GM12892 (cell line): Measurements from ENCODE around the gene SORCS3.

Experiments
- DNase-seq: peaks from one replicate; pipeline ENCODE4 v3.0.0; 2011; ENCODE audit not compliant: insufficient read length
- FAIRE-seq: peaks from 2 replicates; lab custom pipeline; 2011; peaks lifted over from hg19 to GRCh38; lab: Jason Lieb, UNC
- POLR2A ChIP-seq: IDR thresholded peaks from 2 replicates; pipeline ENCODE4 v1.6.1; 2011; ENCODE audit warnings: low read depth, low read length, control low read depth
- POLR2AphosphoS5 ChIP-seq: IDR thresholded peaks from 2 replicates; pipeline ENCODE4 v1.6.1; 2011; ENCODE audit warnings: low read depth, low read length, control low read depth
- TAF1 ChIP-seq: IDR thresholded peaks from 2 replicates; pipeline ENCODE4 v1.6.1; 2011; ENCODE audit warnings: low read depth, mild to moderate bottlenecking, control low read depth, low read length, borderline replicate concordance

The SORCS3 gene

DNA sequence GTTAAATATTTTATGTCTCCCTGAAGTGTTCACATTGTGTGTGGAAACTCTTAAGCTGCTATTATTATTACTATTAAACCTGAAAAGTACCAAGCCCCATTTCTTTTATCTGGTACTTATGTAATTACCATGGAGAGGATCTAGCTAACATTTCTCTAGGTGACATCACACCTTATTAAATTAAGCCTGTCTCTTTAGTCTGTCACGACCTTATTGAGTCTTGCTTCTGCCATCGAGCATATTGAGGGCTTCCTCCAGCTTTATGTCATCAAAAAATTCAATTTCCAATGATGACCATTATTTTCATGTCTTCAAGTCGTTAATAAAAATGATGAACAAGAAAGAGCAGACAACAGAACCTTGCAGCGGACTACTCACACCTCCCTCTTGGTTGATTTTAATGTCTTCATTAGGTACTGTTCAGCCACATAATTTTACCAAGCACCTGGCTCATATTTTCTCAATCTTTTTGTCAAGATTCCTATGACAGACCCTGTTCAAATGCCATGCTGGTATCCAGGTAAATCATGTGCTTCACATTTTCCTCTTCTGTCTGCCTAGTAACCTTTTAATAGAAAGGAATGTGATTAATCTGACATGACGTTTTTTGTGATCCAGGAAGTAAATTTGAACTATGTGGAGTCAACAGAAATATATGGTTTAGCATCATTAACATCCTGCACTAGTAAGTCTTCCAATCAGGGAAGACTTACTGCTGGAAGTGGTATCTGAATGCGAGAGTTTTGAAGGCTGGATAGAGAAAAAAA lies 556.7 kb downstream of the SORCS3 start:
- no peak for DNase-seq
- FAIRE-seq = no peak
- no peak for TF ChIP-seq POLR2AphosphoS5
- no peak for TF ChIP-seq POLR2A

DNA sequence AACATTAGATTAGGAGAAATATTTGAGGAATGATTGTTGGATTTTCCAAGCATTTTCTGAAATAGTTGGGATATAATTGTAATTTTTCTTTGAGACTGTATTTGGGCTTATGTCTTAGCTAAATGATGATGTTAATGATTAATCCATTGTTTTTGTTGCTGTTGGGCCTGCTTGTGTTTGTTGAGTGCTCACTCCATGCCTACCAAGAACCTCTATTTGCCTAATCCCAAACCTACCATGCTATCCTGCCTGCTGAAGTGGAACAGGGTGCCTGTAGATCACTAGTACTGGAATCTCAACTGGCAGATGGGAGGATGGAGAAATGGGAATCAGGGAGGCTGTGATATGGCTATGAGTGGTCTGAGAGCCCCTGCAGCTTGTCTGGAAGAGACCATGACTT lies 565.5 kb downstream of the SORCS3 start:
- DNase-seq (no peak), FAIRE-seq (no peak)
- TF ChIP-seq POLR2A (no peak), TAF1 (no peak), POLR2AphosphoS5 (no peak)

DNA sequence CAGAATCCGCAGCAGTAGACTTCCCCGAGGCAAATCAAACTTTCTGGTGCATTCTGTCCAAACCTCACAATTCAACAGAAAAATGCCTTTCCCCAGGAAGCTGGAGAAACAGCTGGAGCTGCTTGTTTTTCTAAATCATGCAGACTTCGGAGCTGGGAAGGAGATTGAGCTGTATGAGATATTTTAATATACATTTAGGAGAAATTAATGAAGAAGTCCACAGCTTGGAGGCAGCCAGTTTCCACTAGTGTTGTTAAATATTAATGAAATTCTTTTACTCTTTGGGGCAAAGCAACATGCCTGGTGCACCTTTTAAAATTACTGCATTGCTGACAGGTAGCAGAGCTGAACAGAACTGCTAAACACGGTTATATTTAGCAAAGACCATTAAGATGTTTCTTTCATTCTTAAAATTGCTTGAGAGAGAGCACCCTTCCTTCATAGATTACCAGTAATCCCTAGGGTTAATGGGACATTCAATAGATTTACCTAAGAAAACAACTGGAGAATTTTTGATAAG lies 566.4 kb downstream of the SORCS3 start:
- no peak for DNase-seq
- no peak for TF ChIP-seq TAF1
- TF ChIP-seq POLR2A = no peak
- no peak for TF ChIP-seq POLR2AphosphoS5
- no peak for FAIRE-seq

DNA sequence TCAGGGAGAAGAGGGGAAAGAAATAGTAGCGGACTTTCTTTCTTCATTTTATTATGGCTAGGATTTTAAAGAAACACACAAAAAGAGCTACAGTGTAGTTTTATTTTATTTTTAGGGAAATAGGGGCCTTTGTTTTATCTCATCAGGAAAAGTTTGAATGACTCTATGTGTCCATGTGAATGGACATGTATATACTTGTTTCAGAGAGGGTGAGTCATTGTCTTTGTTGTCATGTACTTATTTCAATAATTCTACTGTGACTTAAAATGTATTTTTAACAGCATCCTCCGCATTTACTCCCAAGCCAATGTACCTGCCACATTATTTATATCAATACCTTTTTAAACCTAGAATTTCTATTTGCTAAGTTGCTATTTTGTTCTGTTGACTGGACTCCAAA lies 569.5 kb downstream of the SORCS3 start:
- TF ChIP-seq POLR2AphosphoS5 = no peak
- TF ChIP-seq POLR2A = no peak
- no peak for TF ChIP-seq TAF1

DNA sequence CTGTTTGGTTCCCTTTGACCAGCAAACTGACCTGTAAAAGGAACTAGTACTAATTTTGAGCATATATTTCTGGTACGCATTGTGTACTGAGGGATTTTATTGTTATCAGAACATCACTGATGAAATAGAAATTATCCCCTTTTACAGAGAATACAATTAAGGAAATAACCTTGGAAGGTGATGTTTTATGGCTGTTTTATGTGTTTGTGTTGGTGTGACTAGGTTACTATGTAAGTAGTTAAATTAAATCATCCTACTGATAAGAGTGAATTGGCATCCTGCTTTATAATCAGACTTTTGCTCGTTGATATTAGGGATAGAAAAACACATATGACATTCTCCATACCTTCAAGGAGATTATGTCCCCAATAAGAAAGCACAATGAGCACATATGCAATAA lies 596.6 kb downstream of the SORCS3 start:
- TF ChIP-seq TAF1 (no peak), POLR2A (no peak), POLR2AphosphoS5 (no peak)
- DNase-seq (no peak), FAIRE-seq (no peak)

More for the DNA sequence above, 569.5 kb downstream of the SORCS3 start:
- FAIRE-seq (no peak), DNase-seq (no peak)

DNA sequence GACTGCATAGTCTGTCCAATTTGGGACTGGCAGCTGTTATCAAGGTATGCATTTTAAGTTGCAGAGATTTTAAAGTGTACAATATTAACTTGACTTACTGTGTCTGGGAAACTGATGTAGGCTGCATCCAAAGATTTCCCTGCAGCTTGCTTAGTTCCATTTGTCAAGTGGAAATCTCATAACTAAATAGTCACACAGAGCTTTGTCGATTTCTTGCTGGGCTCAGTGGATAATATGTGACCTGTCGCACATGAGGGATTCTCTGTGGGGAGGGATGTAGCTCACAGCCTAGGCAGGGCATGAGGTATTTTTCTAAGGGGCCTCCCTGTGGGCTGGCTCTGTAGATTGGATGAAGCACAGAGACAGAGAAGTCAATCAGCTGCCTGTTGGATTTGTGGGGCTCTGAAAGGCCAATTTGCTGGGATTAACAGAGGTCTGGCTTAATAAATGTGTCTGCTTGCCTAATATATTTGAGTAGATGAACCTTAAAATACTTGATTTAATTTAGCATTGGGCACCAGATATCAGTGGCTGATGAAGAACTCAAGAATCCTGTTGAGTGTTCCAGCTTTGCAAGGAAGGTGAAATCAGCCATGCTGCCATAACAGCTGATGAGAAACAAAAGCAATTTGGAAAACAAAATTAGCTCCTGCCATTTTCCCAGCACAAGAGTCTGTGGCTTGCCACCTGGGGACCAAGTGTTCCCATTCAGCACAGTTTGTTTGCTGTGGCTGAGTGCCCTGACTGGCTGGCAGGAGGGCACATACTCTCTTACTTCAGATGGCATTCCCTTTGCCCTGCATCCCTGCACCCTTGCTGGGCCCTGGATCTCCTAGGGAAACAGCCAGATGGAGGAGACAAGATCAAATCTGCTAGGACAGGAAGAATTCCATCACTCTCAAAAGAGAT lies 598.5 kb downstream of the SORCS3 start:
- TF ChIP-seq POLR2AphosphoS5 (no peak), POLR2A (no peak), TAF1 (no peak)
- FAIRE-seq = no peak
- DNase-seq = no peak

DNA sequence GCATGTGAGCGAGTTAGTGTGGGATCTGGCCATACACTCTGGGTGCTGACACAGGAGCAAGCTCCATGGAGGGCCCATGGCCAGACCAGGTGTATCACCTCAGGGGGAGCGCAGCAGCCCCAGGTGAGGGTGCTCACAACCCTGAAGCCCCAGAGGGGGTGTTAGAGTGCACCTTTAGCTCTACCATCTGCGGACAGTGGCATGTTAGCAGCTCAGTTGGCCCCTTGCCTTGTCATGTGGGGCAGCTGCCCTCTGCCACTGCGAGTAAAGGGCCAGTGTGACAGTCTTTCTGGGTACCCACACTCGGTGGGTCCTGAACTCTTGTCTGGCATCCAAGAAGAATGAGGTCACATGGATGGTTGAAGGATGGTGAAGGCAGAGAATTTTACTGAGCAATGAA lies 600.2 kb downstream of the SORCS3 start:
- DNase-seq (no peak), FAIRE-seq (no peak)
- TF ChIP-seq POLR2A (no peak), TAF1 (no peak), POLR2AphosphoS5 (no peak)

DNA sequence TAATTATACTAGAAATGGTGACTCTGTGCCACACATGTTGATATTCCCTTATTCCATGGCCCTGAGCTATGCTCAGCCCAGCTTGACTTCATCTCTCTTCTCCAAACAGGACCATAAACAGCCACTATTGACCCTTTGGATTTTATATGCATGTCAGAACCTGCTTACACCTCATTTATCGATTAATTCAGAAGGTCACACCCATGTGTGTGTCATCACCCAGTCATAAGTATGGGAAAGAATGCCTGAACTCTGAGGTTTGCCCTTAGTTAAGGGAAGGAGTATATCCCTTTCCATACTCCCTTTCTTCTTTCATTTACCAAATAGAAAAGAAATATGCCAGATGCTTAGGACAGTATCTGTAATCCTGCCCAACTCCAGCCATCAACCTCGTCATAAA lies 602.3 kb downstream of the SORCS3 start:
- TF ChIP-seq POLR2AphosphoS5 = no peak
- DNase-seq = no peak
- FAIRE-seq = no peak

DNA sequence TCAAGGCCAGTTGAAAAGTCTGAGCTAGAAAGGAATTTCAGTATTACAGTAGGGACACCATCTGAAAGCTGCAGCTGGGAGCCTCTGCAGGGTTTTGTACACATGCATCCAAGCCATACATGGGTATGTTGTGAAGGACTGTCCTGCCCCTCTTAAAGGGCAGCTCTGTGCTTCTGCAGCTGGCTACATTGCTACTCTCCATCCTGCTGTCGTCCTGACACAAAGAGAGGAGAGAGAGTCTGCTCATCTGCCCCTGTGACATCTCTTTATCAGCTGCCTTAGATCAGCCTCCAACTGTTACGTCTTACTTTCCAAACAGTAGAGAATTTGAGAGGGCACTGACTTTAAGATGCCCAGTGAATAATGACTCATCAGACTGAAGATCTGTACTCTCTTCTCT lies 602.7 kb downstream of the SORCS3 start:
- DNase-seq (no peak), FAIRE-seq (no peak)
- TF ChIP-seq POLR2A = no peak
- no peak for TF ChIP-seq TAF1
- no peak for TF ChIP-seq POLR2AphosphoS5

DNA sequence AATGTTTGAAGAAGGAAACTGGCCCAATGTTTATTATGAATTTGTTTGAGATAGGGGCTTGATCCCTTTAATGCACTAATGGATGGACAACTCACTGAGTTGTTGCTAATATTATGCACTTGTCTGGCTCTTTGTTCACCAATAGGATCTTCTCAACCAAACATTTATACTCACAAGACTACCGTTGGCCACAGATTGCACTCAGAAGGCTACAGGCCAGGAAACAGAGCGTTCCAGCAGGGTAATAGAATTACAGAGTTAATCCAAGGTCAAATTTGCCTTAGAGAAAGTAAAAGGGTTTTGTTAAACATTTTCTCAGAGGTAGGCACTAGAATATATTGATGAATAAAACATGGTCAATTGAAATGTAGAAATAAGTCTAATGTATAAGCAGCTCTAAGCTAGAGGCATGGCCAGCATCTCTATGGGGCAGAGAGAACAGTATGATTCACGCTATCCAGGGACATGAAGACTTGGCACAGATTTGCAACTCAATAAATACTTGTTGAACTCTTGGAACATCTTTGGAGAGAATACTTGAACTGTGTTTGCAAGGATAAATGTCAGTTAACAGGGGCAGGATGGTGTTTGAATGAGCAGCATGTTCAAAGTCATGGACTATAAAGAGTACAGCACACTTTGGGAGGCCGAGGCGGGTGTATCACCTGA lies 606.9 kb downstream of the SORCS3 start:
- FAIRE-seq = no peak
- TF ChIP-seq TAF1 (no peak), POLR2AphosphoS5 (no peak), POLR2A (no peak)
- no peak for DNase-seq

DNA sequence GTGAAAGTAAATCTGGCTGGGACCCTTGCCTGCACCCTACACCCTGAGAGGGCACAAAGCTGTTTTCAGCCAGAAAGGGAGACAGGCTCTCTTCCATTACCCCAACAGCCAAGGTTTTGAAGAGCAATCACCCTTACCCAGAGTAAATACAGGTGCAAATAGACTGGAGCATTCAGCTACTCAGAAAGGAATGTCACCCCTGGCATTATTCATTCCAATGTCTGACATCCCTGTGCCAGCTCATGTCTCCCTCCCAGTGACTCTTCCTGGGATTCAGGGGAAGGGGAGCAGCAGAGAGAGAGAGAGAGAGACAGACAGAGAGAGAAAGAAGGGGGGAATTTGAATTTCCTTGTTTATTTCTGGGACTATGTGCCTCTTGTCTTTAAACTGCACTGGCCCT lies 611.8 kb downstream of the SORCS3 start:
- DNase-seq = no peak
- FAIRE-seq = no peak
- no peak for TF ChIP-seq POLR2A
- TF ChIP-seq POLR2AphosphoS5 = no peak
- TF ChIP-seq TAF1 = no peak

DNA sequence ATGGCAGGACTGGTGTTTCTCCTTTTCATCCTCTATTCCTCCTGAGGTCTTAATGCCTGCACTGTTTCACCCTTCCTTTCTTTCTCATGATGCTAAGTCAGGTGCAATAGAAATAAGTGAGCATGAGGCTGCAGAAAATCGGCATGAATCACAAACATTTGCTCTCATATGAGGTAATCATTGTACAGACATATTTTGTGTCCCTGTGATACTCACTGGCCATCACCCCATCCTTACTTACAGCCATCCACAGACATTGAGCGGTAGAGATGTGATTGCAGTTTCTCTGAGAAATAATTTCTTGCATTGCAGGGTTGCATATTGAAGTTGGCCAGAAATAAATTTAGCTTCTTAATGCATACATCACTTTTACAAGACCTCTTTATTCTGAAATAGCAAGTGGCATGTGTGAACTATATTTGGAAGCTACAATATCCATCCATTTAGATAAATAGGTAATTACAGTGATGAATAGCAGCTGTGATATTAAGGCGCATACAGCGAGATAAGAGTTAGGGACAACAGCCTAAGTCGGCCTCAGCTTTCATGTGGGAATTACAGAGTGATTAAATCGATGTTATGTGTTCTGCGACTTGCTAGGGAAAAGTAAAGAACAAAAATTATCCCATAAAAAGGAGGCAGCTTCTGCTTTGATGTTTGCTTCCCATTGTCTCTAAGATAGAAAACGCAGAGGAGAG lies 612.6 kb downstream of the SORCS3 start:
- DNase-seq = no peak
- FAIRE-seq = no peak
- TF ChIP-seq POLR2AphosphoS5 (no peak), TAF1 (no peak), POLR2A (no peak)
